A549 (cell line): Measurements from ENCODE around the gene NPLOC4.

Source experiments
- BHLHE40 ChIP-seq: IDR thresholded peaks from 2 replicates; pipeline ENCODE4 v1.6.1; 2012; ENCODE audit warnings: low read depth, low read length, inconsistent platforms
- CBX8 ChIP-seq: fragments of 200-600 bp; sonication (generic); IDR thresholded peaks from 2 replicates; pipeline ENCODE4 v1.6.1; 2016
- FOXS1 ChIP-seq: fragments of 250-450 bp; sonication (Bioruptor Pico); IDR thresholded peaks from 2 replicates; pipeline ENCODE4 v1.5.0; 2020; ENCODE audit warnings: mild to moderate bottlenecking, moderate library complexity
- JUN ChIP-seq, 2 experiments: fragments of >200 bp; sonication (Bioruptor Twin); formaldehyde crosslinking; IDR thresholded peaks; 2 replicates in 1 of 2; 3 replicates in 1 of 2; pipeline ENCODE4 v1.6.1; 2016 to 2017
- MAFK ChIP-seq: fragments of 450-650 bp; IDR thresholded peaks from 2 replicates; pipeline ENCODE4 v1.6.1; 2014; ENCODE audit not compliant: partially characterized antibody
- POLR2A ChIP-seq: IDR thresholded peaks from 2 replicates; pipeline ENCODE4 v1.6.1; 2012; ENCODE audit warnings: mild to moderate bottlenecking, low read length
- RAD21 ChIP-seq, 2 experiments: fragments of >200 bp in 1 of 2; sonication (Bioruptor Twin) in 1 of 2; formaldehyde crosslinking in 1 of 2; IDR thresholded peaks in 1 of 2; conservative IDR thresholded peaks in 1 of 2; 2 replicates in 1 of 2; 3 replicates in 1 of 2; pipeline ENCODE4 v1.6.1; 2012 to 2018; ENCODE audit warnings: inconsistent platforms in 1 of 2
- SMC3 ChIP-seq: fragments of >200 bp; sonication (Bioruptor Twin); formaldehyde crosslinking; IDR thresholded peaks from 3 replicates; pipeline ENCODE4 v1.6.1; 2018; ENCODE audit warnings: inconsistent platforms
- ZFP36 ChIP-seq: fragments of 450-650 bp; IDR thresholded peaks from 2 replicates; pipeline ENCODE4 v1.6.1; 2014; ENCODE audit warnings: borderline replicate concordance; ENCODE audit not compliant: partially characterized antibody
- TF ChIP-seq, protein P1 (sequence below): fragments of >200 bp; sonication (Bioruptor Twin); formaldehyde crosslinking; IDR thresholded peaks from 3 replicates; pipeline ENCODE4 v1.5.1; 2016
- TF ChIP-seq, protein P2 (sequence below): fragments of 450-650 bp; IDR thresholded peaks from 2 replicates; pipeline ENCODE4 v1.6.1; 2014; ENCODE audit warnings: antibody characterized with exemption
- TF ChIP-seq, protein P3 (sequence below): IDR thresholded peaks from 2 replicates; pipeline ENCODE4 v1.6.1; 2012
- TF ChIP-seq, protein P4 (sequence below): fragments of 200-600 bp; sonication (generic); IDR thresholded peaks from 2 replicates; pipeline ENCODE4 v1.6.1; 2016; ENCODE audit warnings: antibody characterized with exemption, mild to moderate bottlenecking, moderate library complexity

DNA sequence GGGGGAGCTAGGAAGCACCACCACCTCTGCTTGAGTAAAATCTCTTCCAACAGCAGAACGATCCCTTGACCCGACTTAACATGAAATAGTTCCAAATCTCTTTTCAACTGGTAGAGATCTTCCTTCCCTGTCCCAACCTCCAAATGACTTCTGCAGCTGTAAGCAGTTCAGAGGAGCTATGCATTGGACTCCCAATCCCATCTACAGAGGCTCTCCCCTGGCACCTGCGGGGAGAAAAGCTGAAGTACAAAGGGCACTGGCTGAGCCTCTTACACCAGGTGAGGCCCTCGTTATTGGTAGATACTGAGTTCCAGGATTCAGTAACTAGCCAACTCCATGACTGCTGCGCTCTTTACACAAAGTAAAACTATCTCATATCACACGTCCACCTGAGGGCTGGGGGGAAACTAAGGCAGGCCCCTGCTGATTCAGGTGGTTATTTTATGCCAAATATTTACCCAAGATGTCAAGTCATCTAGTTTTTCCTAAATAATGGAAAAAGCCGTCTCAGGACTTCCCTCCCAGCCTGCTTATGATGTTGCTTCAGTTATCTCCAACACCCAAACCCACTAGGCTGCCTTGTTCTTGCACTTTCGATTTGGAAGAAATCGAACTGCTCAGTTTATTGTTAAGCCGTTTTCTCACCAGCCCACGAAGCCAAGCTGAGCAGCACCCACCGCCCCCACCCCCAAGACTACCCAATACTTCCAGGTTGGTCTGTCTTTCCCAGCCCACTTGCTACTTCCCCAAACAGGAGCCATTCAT is 127.5 kb downstream of the NPLOC4 start:
- TF ChIP-seq, protein P1, sequence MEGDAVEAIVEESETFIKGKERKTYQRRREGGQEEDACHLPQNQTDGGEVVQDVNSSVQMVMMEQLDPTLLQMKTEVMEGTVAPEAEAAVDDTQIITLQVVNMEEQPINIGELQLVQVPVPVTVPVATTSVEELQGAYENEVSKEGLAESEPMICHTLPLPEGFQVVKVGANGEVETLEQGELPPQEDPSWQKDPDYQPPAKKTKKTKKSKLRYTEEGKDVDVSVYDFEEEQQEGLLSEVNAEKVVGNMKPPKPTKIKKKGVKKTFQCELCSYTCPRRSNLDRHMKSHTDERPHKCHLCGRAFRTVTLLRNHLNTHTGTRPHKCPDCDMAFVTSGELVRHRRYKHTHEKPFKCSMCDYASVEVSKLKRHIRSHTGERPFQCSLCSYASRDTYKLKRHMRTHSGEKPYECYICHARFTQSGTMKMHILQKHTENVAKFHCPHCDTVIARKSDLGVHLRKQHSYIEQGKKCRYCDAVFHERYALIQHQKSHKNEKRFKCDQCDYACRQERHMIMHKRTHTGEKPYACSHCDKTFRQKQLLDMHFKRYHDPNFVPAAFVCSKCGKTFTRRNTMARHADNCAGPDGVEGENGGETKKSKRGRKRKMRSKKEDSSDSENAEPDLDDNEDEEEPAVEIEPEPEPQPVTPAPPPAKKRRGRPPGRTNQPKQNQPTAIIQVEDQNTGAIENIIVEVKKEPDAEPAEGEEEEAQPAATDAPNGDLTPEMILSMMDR, result no peak
- TF ChIP-seq SMC3 (0 out of 3 replicates have a peak, but pooled peaks have one; percentile 4), POLR2A (peak; percentile 24), FOXS1 (no peak), MAFK (peak; percentile 1), JUN (IDR thresholded peaks at IDR 0.05) (peak; percentile 94 to 95; a peak in 4 of 5 replicates), RAD21 (conservative IDR thresholded peaks at IDR 0.05 in 1 of 2, IDR thresholded peaks at IDR 0.05 in 1 of 2) (no peak), BHLHE40 (no peak), CBX8 (no peak), ZFP36 (no peak)
- TF ChIP-seq, protein P2, sequence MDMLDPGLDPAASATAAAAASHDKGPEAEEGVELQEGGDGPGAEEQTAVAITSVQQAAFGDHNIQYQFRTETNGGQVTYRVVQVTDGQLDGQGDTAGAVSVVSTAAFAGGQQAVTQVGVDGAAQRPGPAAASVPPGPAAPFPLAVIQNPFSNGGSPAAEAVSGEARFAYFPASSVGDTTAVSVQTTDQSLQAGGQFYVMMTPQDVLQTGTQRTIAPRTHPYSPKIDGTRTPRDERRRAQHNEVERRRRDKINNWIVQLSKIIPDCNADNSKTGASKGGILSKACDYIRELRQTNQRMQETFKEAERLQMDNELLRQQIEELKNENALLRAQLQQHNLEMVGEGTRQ, result no peak
- TF ChIP-seq, protein P3, sequence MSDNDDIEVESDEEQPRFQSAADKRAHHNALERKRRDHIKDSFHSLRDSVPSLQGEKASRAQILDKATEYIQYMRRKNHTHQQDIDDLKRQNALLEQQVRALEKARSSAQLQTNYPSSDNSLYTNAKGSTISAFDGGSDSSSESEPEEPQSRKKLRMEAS, result peak; percentile 2; the same call in 1 of the 2 replicates
- TF ChIP-seq, protein P4, sequence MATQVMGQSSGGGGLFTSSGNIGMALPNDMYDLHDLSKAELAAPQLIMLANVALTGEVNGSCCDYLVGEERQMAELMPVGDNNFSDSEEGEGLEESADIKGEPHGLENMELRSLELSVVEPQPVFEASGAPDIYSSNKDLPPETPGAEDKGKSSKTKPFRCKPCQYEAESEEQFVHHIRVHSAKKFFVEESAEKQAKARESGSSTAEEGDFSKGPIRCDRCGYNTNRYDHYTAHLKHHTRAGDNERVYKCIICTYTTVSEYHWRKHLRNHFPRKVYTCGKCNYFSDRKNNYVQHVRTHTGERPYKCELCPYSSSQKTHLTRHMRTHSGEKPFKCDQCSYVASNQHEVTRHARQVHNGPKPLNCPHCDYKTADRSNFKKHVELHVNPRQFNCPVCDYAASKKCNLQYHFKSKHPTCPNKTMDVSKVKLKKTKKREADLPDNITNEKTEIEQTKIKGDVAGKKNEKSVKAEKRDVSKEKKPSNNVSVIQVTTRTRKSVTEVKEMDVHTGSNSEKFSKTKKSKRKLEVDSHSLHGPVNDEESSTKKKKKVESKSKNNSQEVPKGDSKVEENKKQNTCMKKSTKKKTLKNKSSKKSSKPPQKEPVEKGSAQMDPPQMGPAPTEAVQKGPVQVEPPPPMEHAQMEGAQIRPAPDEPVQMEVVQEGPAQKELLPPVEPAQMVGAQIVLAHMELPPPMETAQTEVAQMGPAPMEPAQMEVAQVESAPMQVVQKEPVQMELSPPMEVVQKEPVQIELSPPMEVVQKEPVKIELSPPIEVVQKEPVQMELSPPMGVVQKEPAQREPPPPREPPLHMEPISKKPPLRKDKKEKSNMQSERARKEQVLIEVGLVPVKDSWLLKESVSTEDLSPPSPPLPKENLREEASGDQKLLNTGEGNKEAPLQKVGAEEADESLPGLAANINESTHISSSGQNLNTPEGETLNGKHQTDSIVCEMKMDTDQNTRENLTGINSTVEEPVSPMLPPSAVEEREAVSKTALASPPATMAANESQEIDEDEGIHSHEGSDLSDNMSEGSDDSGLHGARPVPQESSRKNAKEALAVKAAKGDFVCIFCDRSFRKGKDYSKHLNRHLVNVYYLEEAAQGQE, result 0 out of 2 replicates have a peak, but pooled peaks have one; percentile 23
